Dermis microvascular lymphatic vessel endothelial cell (primary cell): ENCODE results near the gene ENTREP3. TPM values are rescaled to one million over a fixed set of nuclear protein-coding genes. Genes with fewer than 3 reads are reported as not detected.

Experiments used
- DNase-seq, 2 donors: peaks; one replicate each; pipeline versions ENCODE4 v3.0.0 to v3.0.0-alpha.2; 2010; ENCODE audit warnings: low read depth in 2 of 2
- total RNA-seq: library from RNA; depleted of rRNA; stranded (reverse); fragments of >200 nt; gene quantifications from 2 replicates; pipeline ENCODE4 v1.2.1, GENCODE V29; 2014

Gene ENTREP3
- total RNA-seq, 1 donor from 2014 or later, result 3.0 TPM

- no peak for DNase-seq
These were observed 53.1 kb downstream of the ENTREP3 start for GRCh38 chr1:155202198-155202597.

GRCh38 chr1:155200920-155201319 is 54.4 kb downstream of the ENTREP3 start:
- no peak for DNase-seq

GRCh38 chr1:155199792-155200191 is 55.5 kb downstream of the ENTREP3 start:
- no peak for DNase-seq

GRCh38 chr1:155198547-155198906 is 56.8 kb downstream of the ENTREP3 start:
- DNase-seq, result no peak

GRCh38 chr1:155197901-155198546 is 57.3 kb downstream of the ENTREP3 start:
- DNase-seq, result no peak

Other genes starting within 250 kb of the ENTREP3 start
- under 0.01 and 0.13 TPM in 2 replicates for gene DCST2, start 221.7 kb downstream of the ENTREP3 start, total RNA-seq
- not detected in 2 replicates for gene DCST1, start 221.7 kb downstream of the ENTREP3 start, total RNA-seq
- gene ADAM15, start 204.2 kb downstream of the ENTREP3 start, total RNA-seq, result 176 and 178 TPM in 2 replicates
- gene EFNA4, start 191.7 kb downstream of the ENTREP3 start, total RNA-seq, result 12.2 and 17.4 TPM in 2 replicates
- gene EFNA3, start 176.6 kb downstream of the ENTREP3 start, total RNA-seq, result 1.3 and 1.6 TPM in 2 replicates
- 132 and 215 TPM in 2 replicates for gene EFNA1, start 127.6 kb downstream of the ENTREP3 start, total RNA-seq
- gene SLC50A1, start 119.6 kb downstream of the ENTREP3 start, total RNA-seq, result 48.5 and 48.7 TPM in 2 replicates
- 24.7 and 40.4 TPM in 2 replicates for gene DPM3, start 115.0 kb downstream of the ENTREP3 start, total RNA-seq
- 126 and 157 TPM in 2 replicates for gene KRTCAP2, start 82.2 kb downstream of the ENTREP3 start, total RNA-seq
- 1.8 and 1.9 TPM in 2 replicates for gene TRIM46, start 81.6 kb downstream of the ENTREP3 start, total RNA-seq
- 11.0 and 19.5 TPM in 2 replicates for gene THBS3, start 47.6 kb downstream of the ENTREP3 start, total RNA-seq
- gene MTX1, start 46.8 kb downstream of the ENTREP3 start, total RNA-seq, result 32.7 and 36.1 TPM in 2 replicates
- gene SCAMP3, start 6.9 kb upstream of the ENTREP3 start, total RNA-seq, result 24.8 and 46.4 TPM in 2 replicates
- 13.6 and 23.4 TPM in 2 replicates for gene CLK2, start 18.0 kb upstream of the ENTREP3 start, total RNA-seq
- gene HCN3, start 22.0 kb upstream of the ENTREP3 start, total RNA-seq, result 0.38 and 0.51 TPM in 2 replicates
- gene PKLR, start 46.0 kb upstream of the ENTREP3 start, total RNA-seq, result under 0.01 TPM in 1 of 2 replicates, not detected in the other
- 401 and 490 TPM in 2 replicates for gene FDPS, start 53.4 kb upstream of the ENTREP3 start, total RNA-seq
- gene RUSC1, start 65.4 kb upstream of the ENTREP3 start, total RNA-seq, result 10.1 and 10.9 TPM in 2 replicates